Memory B cell (primary cell): ENCODE results near the gene SERPINB4.

ENCODE experiments used
- ATAC-seq: fragments of 150-1000 bp; cut with Tn5 transposase; 2 replicates; pipeline ENCODE4 v1.10.0; 2021; ENCODE audit warnings: low read depth, mild to moderate bottlenecking, moderate library complexity
- DNase-seq, 2 donors: peaks; one replicate each; pipeline ENCODE4 v3.0.0; 2022; ENCODE audit warnings: low spot score in 2 of 2
- H3K27ac Mint-ChIP-seq: one replicate; pipeline ENCODE4 v1.8.0; 2022; ENCODE audit warnings: mild to moderate bottlenecking, moderate library complexity, mixed read lengths
- H3K27me3 Mint-ChIP-seq: one replicate; pipeline ENCODE4 v1.8.0; 2022; ENCODE audit warnings: mixed read lengths
- H3K36me3 Mint-ChIP-seq: one replicate; pipeline ENCODE4 v1.8.0; 2022; ENCODE audit warnings: mild to moderate bottlenecking, mixed read lengths
- H3K4me1 Mint-ChIP-seq: one replicate; pipeline ENCODE4 v1.8.0; 2022; ENCODE audit warnings: mixed read lengths
- H3K4me3 Mint-ChIP-seq: one replicate; pipeline ENCODE4 v1.8.0; 2022; ENCODE audit warnings: mild to moderate bottlenecking, moderate library complexity, mixed read lengths
- H3K9me3 Mint-ChIP-seq: one replicate; pipeline ENCODE4 v1.8.0; 2022; ENCODE audit warnings: mixed read lengths

SERPINB4 gene

GRCh38 chr18:63606526-63606925, 37.5 kb downstream of the SERPINB4 start:
- no peak overlapping the region for H3K4me3 Mint-ChIP-seq
- DNase-seq (no peak), ATAC-seq (no peak)
- H3K27me3 Mint-ChIP-seq = no peaks in the 10 kb centered on the region
- H3K27ac Mint-ChIP-seq = no peak overlapping the region
- no peaks in the 10 kb centered on the region for H3K36me3 Mint-ChIP-seq
- peaks cover 2% of the 10 kb centered on the region for H3K9me3 Mint-ChIP-seq
- H3K4me1 Mint-ChIP-seq = no peaks in the 10 kb centered on the region

GRCh38 chr18:63604791-63605567, 39.1 kb downstream of the SERPINB4 start:
- Mint-ChIP-seq H3K9me3 (peaks cover 2% of the 10 kb centered on the region), H3K4me3 (no peak overlapping the region), H3K36me3 (no peaks in the 10 kb centered on the region), H3K27ac (no peak overlapping the region), H3K27me3 (no peaks in the 10 kb centered on the region), H3K4me1 (no peaks in the 10 kb centered on the region)
- DNase-seq (no peak), ATAC-seq (no peak)

GRCh38 chr18:63603772-63604171, 40.3 kb downstream of the SERPINB4 start:
- Mint-ChIP-seq H3K4me3 (no peak overlapping the region), H3K4me1 (no peaks in the 10 kb centered on the region), H3K9me3 (peaks cover 2% of the 10 kb centered on the region), H3K36me3 (no peaks in the 10 kb centered on the region), H3K27me3 (no peaks in the 10 kb centered on the region), H3K27ac (no peak overlapping the region)
- no peak for DNase-seq
- no peak for ATAC-seq

- H3K4me3 Mint-ChIP-seq = no peak overlapping the region
- no peaks in the 10 kb centered on the region for H3K27me3 Mint-ChIP-seq
- no peak overlapping the region for H3K27ac Mint-ChIP-seq
- peaks cover 2% of the 10 kb centered on the region for H3K9me3 Mint-ChIP-seq
- ATAC-seq (no peak), DNase-seq (no peak)
- no peaks in the 10 kb centered on the region for H3K4me1 Mint-ChIP-seq
- no peaks in the 10 kb centered on the region for H3K36me3 Mint-ChIP-seq
Measured at GRCh38 chr18:63603355-63603754, 40.7 kb downstream of the SERPINB4 start.

GRCh38 chr18:63596964-63597363, 47.1 kb downstream of the SERPINB4 start:
- no peak for ATAC-seq
- no peak overlapping the region for H3K27ac Mint-ChIP-seq
- DNase-seq = no peak
- H3K4me3 Mint-ChIP-seq = no peak overlapping the region
- no peaks in the 10 kb centered on the region for H3K9me3 Mint-ChIP-seq
- no peaks in the 10 kb centered on the region for H3K4me1 Mint-ChIP-seq
- no peaks in the 10 kb centered on the region for H3K27me3 Mint-ChIP-seq
- no peaks in the 10 kb centered on the region for H3K36me3 Mint-ChIP-seq

- Mint-ChIP-seq H3K4me1 (no peaks in the 10 kb centered on the region), H3K36me3 (no peaks in the 10 kb centered on the region), H3K27ac (no peak overlapping the region), H3K9me3 (peaks cover 1% of the 10 kb centered on the region), H3K27me3 (no peaks in the 10 kb centered on the region), H3K4me3 (no peak overlapping the region)
- ATAC-seq = no peak
- DNase-seq = no peak
Measured at GRCh38 chr18:63592471-63592870, 51.6 kb downstream of the SERPINB4 start.

GRCh38 chr18:63591725-63592124, 52.3 kb downstream of the SERPINB4 start:
- no peak overlapping the region for H3K27ac Mint-ChIP-seq
- no peaks in the 10 kb centered on the region for H3K36me3 Mint-ChIP-seq
- no peak for ATAC-seq
- no peaks in the 10 kb centered on the region for H3K4me1 Mint-ChIP-seq
- peaks cover 1% of the 10 kb centered on the region for H3K9me3 Mint-ChIP-seq
- H3K27me3 Mint-ChIP-seq = no peaks in the 10 kb centered on the region
- H3K4me3 Mint-ChIP-seq = no peak overlapping the region
- DNase-seq = no peak

GRCh38 chr18:63590966-63591695, 52.9 kb downstream of the SERPINB4 start:
- H3K36me3 Mint-ChIP-seq = no peaks in the 10 kb centered on the region
- H3K4me3 Mint-ChIP-seq = no peak overlapping the region
- H3K4me1 Mint-ChIP-seq = no peaks in the 10 kb centered on the region
- no peak for DNase-seq
- H3K27ac Mint-ChIP-seq = no peak overlapping the region
- H3K9me3 Mint-ChIP-seq = peaks cover 1% of the 10 kb centered on the region
- no peaks in the 10 kb centered on the region for H3K27me3 Mint-ChIP-seq
- no peak for ATAC-seq

GRCh38 chr18:63590373-63590772, 53.7 kb downstream of the SERPINB4 start:
- Mint-ChIP-seq H3K9me3 (peaks cover 1% of the 10 kb centered on the region), H3K4me1 (no peaks in the 10 kb centered on the region), H3K4me3 (no peak overlapping the region), H3K27ac (no peak overlapping the region), H3K36me3 (no peaks in the 10 kb centered on the region), H3K27me3 (peaks cover 5% of the 10 kb centered on the region)
- DNase-seq (no peak), ATAC-seq (no peak)

GRCh38 chr18:63588909-63589308, 55.1 kb downstream of the SERPINB4 start:
- H3K27ac Mint-ChIP-seq = no peak overlapping the region
- DNase-seq (no peak), ATAC-seq (no peak)
- peaks cover 1% of the 10 kb centered on the region for H3K9me3 Mint-ChIP-seq
- no peaks in the 10 kb centered on the region for H3K4me1 Mint-ChIP-seq
- peaks cover 7% of the 10 kb centered on the region for H3K27me3 Mint-ChIP-seq
- no peaks in the 10 kb centered on the region for H3K36me3 Mint-ChIP-seq
- H3K4me3 Mint-ChIP-seq = no peak overlapping the region
